NCI-H2081 (cell line): ENCODE data around the gene TMEM18.
A peak's percentile ranks its signal among the peaks of the same experiment; 100 is the strongest.
"Not testable (repeated sequence)": the region's sequence is repeated elsewhere in the genome, so short reads cannot be mapped to it uniquely, and the experiment has no call there.

Experiments used
- DNase-seq, 2 experiments: peaks; one replicate each; lab custom pipeline; 2025; lab: John Stamatoyannopoulos, UW

TMEM18 gene

DNA sequence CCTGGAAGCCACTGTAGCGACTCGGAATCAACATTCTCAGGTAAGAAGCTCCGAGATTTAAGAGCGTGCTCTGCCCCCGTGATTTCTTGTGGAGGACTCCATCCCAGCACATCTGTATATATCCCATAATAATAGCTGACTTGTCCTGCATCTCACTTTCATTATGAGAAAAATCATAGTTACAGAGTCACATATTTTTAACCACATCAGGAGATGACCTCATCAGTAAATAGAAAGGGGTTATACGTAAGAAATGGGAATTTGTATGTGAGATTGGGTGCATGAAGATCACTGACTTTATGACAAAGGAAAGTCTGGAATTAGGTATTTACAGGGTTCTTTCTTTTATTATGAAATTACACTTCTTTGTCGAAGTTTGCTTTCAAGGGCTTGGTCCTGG lies 16.4 kb upstream of the TMEM18 start:
- DNase-seq = no peak

GRCh38 chr2:692767-693166 lies 15.6 kb upstream of the TMEM18 start:
- DNase-seq = no peak

DNA sequence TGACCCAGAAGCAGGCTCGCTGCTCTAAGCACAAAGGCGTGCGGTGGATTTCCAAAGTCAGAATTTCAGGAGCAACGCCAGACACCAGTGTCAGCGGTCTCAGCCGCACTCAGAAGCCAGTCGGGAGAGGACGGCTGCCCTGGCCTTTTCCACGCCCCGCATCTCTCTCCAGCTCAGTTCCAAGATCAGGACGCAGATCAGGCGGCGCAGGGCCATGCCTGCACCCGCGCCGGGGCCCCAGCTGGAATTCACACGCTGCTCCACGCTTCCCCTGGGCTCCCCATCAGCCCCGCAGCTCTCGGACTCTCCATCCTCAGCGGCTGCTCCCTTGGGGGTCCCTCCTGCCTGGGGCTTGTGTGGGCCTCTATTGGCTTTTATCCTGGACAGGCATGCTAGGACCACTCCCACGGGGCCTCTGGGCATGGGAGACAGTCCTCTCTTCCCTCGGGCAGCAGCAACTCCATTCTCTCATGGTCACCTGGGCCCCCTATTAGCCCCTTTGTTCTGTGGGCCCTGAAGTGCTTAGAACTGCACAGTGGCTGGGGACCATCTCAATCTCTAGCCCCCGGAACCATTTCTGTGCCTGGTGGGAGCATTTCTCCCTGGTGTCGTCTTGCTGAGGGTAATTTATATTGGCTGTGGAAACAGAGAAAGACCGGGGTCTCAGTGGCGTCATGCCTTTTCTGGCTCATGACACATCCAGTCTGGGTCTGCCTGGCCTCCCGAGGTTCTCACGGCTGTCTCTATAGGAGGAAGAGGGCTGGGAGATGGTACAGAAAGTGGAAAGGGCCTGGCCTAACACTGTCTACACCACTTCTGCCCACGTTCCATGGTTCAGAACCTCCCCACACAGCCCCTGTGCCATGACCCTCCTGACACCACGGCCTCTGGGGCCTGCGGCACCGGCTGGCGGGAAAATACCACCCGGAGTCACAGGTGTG lies 14.9 kb upstream of the TMEM18 start:
- DNase-seq = no peak

- DNase-seq = no peak
These were observed 13.6 kb upstream of the TMEM18 start for GRCh38 chr2:690799-691198.

DNA sequence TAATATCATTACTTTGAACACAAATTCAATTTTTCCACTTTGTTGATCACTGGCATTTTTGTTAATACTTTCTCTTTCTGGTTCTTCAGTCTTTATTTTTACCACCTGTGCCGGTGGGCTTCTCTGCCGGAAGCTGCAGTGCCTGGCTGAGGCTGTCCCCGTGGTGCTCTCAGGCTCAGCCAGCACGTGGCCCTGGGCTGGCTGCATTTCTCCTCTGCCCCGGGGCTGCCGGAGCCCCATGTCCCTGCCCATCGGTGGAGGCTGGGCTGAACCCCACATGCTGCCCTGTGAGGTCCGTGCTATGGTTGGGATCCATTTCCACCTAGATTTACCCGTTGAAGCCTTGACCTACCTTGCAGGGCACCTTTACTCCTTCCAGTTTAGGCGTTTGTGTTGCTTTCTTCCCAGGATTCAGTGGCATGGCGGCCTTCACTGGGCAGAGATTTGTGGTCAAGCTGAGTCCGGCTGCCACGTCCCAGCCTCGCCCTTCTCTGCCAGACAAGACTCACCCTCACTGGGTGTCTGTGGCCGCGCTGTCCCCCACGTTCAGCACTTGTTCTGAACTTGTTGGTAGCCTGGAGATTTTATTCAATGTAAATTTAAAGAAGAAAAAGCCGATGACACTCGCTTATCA lies 12.8 kb upstream of the TMEM18 start:
- no peak for DNase-seq

DNA sequence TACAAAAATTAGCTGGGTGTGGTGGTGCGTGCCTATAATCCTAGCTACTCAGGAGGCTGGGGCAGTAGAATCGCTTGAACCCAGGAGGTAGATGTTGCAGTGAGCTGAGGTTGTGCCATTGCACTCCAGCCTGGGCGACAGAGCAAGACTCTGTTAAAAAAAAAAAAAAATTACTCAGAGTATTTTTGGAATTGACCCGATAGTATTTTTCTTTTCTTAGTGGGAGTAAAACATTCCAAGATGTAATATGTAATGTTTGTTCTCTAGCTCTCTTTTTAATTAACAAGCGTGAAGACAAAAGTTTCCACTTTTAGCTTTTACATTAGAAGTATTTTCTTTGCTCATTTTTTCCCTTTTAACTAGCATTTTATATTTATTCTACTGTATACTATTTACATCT lies 12.0 kb upstream of the TMEM18 start:
- DNase-seq = no peak

GRCh38 chr2:688504-689076 lies 11.4 kb upstream of the TMEM18 start:
- no peak for DNase-seq

- DNase-seq = no peak
These were observed 8.2 kb upstream of the TMEM18 start for GRCh38 chr2:685421-685820.

- DNase-seq = not testable (repeated sequence)
These were observed 7.7 kb upstream of the TMEM18 start for GRCh38 chr2:684913-685312.

DNA sequence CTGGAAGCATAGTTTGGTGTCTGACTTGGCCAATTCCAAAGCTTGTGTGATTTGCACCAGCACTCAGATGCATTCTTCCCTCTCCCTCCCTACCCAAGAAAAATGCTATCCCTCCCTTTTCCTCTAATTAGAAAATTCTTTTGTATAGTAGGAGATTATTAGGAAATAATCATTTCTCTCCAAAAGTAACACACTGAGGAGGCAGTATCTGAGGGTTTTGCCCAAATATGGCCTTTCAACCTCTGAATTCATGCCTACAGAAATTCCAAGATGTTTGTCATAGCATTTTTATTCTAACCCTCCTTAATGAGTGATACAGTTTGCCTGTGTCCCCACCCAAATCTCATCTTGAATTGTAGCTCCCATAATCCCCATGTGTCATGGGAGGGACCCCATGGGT lies 5.0 kb upstream of the TMEM18 start:
- no peak for DNase-seq

GRCh38 chr2:681312-681711 lies 4.1 kb upstream of the TMEM18 start:
- no peak for DNase-seq

DNA sequence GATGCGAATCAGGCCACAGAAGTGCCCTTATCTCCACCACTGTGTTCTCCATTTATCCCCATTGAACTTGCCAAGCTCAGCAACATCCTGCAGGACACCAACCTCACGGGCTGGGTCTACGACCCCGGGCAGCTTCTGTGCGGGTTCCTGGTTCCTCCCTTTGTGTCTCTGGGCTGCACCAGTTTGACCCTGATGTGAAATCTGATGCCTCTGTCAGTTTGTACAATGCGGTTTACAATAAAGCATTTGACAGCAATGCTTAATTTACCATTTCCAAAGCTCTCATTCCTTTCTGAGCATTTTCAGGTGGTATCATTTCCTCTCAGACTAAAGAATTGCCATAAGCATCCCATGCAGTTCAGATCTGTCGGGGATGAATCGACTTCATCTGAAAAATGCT lies 3.3 kb upstream of the TMEM18 start:
- DNase-seq = no peak

DNA sequence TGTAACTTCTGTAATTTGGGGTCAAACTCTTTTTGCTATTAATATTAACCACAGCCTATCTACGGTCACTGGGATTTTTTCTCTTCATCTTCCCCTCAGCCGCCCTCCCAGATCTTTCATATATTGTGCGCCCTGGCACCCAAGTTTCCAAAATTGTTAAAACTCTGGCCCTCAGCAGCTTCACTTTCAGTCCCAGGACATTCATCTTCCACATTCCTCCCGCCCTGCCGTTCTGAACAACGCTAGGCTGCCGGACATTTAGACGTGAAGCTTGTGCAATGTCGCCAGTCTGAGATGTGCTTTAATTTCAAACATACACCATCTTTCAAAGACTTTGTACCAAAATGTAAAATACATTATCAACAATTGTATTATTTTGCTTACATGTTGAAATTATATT lies 1.8 kb upstream of the TMEM18 start:
- no peak for DNase-seq

GRCh38 chr2:677959-678550 lies 849 bp upstream of the TMEM18 start:
- no peak for DNase-seq

GRCh38 chr2:676647-677055 lies 555 bp downstream of the TMEM18 start:
- DNase-seq = peak; percentile 98 to 99

DNA sequence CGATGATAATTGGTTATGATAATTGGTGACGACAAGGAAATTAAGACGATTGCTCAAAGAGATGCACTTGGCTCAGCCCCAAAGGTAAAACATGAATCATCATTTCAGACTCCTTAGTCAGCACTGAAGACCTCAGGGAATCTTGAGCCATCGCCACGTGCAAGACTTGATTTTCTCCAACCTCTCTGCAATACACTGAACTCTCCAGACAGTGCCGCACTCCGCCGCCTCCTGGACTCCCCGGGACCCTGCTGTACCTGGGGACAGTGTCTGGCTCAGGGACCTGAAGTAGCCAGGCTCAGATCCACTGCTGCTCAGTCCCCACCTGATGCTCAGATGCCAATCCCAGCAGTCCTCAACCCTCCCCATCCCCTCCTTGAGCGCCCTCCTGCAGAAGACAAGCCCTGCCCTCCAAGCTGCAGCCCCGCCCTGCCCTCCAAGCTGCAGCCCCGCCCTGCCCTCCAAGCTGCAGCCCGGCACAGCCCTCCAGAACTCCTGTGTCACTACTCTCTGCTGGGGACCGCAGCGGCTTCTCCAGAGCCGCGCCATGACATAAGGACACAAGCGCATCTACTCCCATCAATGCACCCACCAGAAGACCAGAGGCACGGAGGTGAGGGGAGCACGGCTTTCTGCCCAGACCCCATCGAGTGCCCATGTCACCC lies 1.1 kb downstream of the TMEM18 start:
- peak; percentile 60 to 68 for DNase-seq

DNA sequence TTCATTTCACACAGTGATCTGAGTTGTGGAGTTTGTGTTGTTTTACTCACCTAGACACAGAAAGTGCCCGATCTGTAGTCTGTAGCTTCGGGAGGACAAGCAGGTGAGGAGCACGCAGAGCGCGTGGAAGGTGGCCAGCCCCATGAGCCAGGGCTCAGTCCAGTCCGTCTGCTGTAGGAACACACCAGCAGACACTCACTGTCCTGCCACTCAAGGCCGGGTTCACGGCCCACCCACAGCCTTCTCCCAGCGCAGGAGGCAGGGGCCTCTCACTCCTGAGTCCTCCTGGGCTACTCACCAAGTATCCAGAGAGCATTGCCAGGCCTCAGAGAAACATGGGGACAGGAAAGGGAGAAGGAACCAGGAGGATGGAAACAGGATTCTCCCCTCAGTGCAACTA lies 1.7 kb downstream of the TMEM18 start:
- no peak for DNase-seq

GRCh38 chr2:675051-675450 lies 2.2 kb downstream of the TMEM18 start:
- no peak for DNase-seq

DNA sequence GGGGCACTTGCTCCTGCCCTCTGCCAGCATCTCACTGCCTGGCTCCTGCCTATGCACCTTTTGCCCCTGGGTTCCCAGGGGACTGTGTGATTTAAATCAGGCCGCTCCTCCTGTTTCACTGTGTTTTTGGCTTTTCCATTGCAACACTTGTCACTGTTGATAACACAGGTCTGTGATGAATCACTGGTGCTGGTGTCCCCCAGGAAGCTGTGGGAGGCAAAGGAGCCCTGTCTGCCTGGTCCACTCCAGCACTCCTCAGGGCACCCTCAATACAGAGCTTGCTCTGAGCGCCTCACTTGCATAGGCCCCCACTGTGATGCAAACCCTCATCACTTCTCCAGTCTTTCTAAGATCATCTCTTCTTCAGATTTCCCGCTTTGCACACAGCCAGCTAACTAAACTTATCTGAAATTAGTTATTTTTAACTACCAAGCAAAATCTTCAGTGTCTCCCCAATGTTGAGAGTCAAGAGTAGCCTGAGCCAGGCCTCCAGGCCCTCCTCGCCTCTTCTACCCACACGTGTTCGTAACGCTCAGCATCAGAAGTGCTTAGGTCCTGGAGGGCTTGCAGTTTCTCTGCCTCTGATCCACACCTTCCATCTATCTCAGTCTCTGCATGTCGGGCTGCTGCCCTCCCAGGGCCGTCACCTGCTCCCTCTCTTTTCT lies 2.8 kb downstream of the TMEM18 start:
- no peak for DNase-seq

GRCh38 chr2:673615-674320 lies 3.4 kb downstream of the TMEM18 start:
- no peak for DNase-seq

GRCh38 chr2:673016-673415 lies 4.2 kb downstream of the TMEM18 start:
- no peak for DNase-seq
